GM19395 (cell line): ENCODE results near the gene FAM228B.

Experiments used
- ATAC-seq: cut with Tn5 transposase; IDR thresholded peaks from one replicate; pipeline ENCODE4 v1.9.1; 2021; ENCODE audit warnings: mild to moderate bottlenecking, moderate library complexity; ENCODE audit not compliant: unreplicated experiment

FAM228B gene

GRCh38 chr2:24200799-24201198 lies 77.5 kb downstream of the FAM228B start:
- no peak for ATAC-seq

- ATAC-seq, result no peak
These were observed 79.9 kb downstream of the FAM228B start for GRCh38 chr2:24203029-24203786.

- no peak for ATAC-seq
These were observed 80.5 kb downstream of the FAM228B start for GRCh38 chr2:24203787-24204150.

GRCh38 chr2:24204505-24204904 lies 81.2 kb downstream of the FAM228B start:
- no peak for ATAC-seq

GRCh38 chr2:24205131-24205530 lies 81.9 kb downstream of the FAM228B start:
- ATAC-seq, result no peak

- ATAC-seq, result no peak
These were observed 83.0 kb downstream of the FAM228B start for GRCh38 chr2:24206242-24206641.

GRCh38 chr2:24206714-24207113 lies 83.4 kb downstream of the FAM228B start:
- no peak for ATAC-seq

- no peak for ATAC-seq
These were observed 84.1 kb downstream of the FAM228B start for GRCh38 chr2:24207359-24207758.

GRCh38 chr2:24208490-24208889 lies 85.2 kb downstream of the FAM228B start:
- ATAC-seq, result no peak

GRCh38 chr2:24209389-24210105 lies 86.3 kb downstream of the FAM228B start:
- no peak for ATAC-seq

- no peak for ATAC-seq
These were observed 86.8 kb downstream of the FAM228B start for GRCh38 chr2:24210106-24210455.

GRCh38 chr2:24210723-24211122 lies 87.5 kb downstream of the FAM228B start:
- ATAC-seq, result no peak

GRCh38 chr2:24211408-24211807 lies 88.1 kb downstream of the FAM228B start:
- ATAC-seq, result no peak

GRCh38 chr2:24214880-24215279 lies 91.6 kb downstream of the FAM228B start:
- ATAC-seq, result peak; percentile 98
